Glutamatergic neuron (in vitro differentiated cells): ENCODE measurements around the gene CORIN. TPM values are rescaled to one million over a fixed set of nuclear protein-coding genes. Genes with fewer than 3 reads are reported as not detected.

Source experiments
- DNase-seq: peaks from one replicate; pipeline ENCODE4 v3.0.0; 2022
- H3K27ac Mint-ChIP-seq: one replicate; pipeline ENCODE4 v1.8.0; 2020; ENCODE audit warnings: mild to moderate bottlenecking, mixed read lengths, inconsistent platforms; ENCODE audit not compliant: unreplicated experiment
- H3K27me3 Mint-ChIP-seq: one replicate; pipeline ENCODE4 v1.8.0; 2020; ENCODE audit warnings: mild to moderate bottlenecking, moderate library complexity, mixed read lengths, inconsistent platforms; ENCODE audit not compliant: unreplicated experiment
- H3K36me3 Mint-ChIP-seq: one replicate; pipeline ENCODE4 v1.8.0; 2020; ENCODE audit warnings: mild to moderate bottlenecking, mixed read lengths, inconsistent platforms; ENCODE audit not compliant: unreplicated experiment
- H3K4me1 Mint-ChIP-seq: one replicate; pipeline ENCODE4 v1.8.0; 2020; ENCODE audit warnings: mild to moderate bottlenecking, low read depth, mixed read lengths, inconsistent platforms; ENCODE audit not compliant: unreplicated experiment
- H3K4me3 Mint-ChIP-seq: one replicate; pipeline ENCODE4 v1.8.0; 2020; ENCODE audit warnings: mild to moderate bottlenecking, mixed read lengths, inconsistent platforms; ENCODE audit not compliant: unreplicated experiment
- H3K9me3 Mint-ChIP-seq: one replicate; pipeline ENCODE4 v1.8.0; 2020; ENCODE audit warnings: mild to moderate bottlenecking, moderate library complexity, mixed read lengths, inconsistent platforms; ENCODE audit not compliant: unreplicated experiment
- CTCF ChIP-seq: fragments of 200-600 bp; sonication (generic); IDR thresholded peaks from one replicate; pipeline ENCODE4 v1.5.0; 2021; ENCODE audit not compliant: partially characterized antibody, unreplicated experiment
- total RNA-seq: library from RNA; stranded (reverse); fragmentation: NEBNext Ultra II Directional; extraction: Animal tissue kit (Norgen Biotek cat#: 25700); gene quantifications from one replicate; pipeline ENCODE4 v1.2.1, GENCODE V29; 2021; ENCODE audit not compliant: unreplicated experiment

The CORIN gene
- total RNA-seq, 1 donor from 2014 or later = 0.32 TPM

- no peak for TF ChIP-seq CTCF
- H3K9me3 Mint-ChIP-seq = no peaks in the 10 kb centered on the region
- H3K4me3 Mint-ChIP-seq = peak overlapping the region; percentile 85
- DNase-seq = peak; percentile 69
- no peak overlapping the region for H3K27ac Mint-ChIP-seq
- H3K27me3 Mint-ChIP-seq = no peaks in the 10 kb centered on the region
- H3K4me1 Mint-ChIP-seq = peaks cover 5% of the 10 kb centered on the region
- H3K36me3 Mint-ChIP-seq = peaks cover 13% of the 10 kb centered on the region
Observed at GRCh38 chr4:47837094-47837907, 566 bp downstream of the CORIN start.

GRCh38 chr4:47836641-47837093 lies 1.2 kb downstream of the CORIN start:
- no peaks in the 10 kb centered on the region for H3K9me3 Mint-ChIP-seq
- peak; percentile 82 for DNase-seq
- H3K27ac Mint-ChIP-seq = no peak overlapping the region
- TF ChIP-seq CTCF = no peak
- H3K36me3 Mint-ChIP-seq = peaks cover 18% of the 10 kb centered on the region
- H3K4me3 Mint-ChIP-seq = peak overlapping the region; percentile 85
- H3K27me3 Mint-ChIP-seq = no peaks in the 10 kb centered on the region
- peaks cover 5% of the 10 kb centered on the region for H3K4me1 Mint-ChIP-seq

- no peaks in the 10 kb centered on the region for H3K9me3 Mint-ChIP-seq
- H3K36me3 Mint-ChIP-seq = peaks cover 19% of the 10 kb centered on the region
- no peak for TF ChIP-seq CTCF
- H3K4me1 Mint-ChIP-seq = peaks cover 5% of the 10 kb centered on the region
- H3K27ac Mint-ChIP-seq = no peak overlapping the region
- no peaks in the 10 kb centered on the region for H3K27me3 Mint-ChIP-seq
- no peak for DNase-seq
- no peak overlapping the region for H3K4me3 Mint-ChIP-seq
Observed at GRCh38 chr4:47835494-47835893, 2.4 kb downstream of the CORIN start.

GRCh38 chr4:47831026-47831679 lies 6.7 kb downstream of the CORIN start:
- Mint-ChIP-seq H3K36me3 (peaks cover 19% of the 10 kb centered on the region), H3K4me3 (no peak overlapping the region), H3K27me3 (no peaks in the 10 kb centered on the region), H3K9me3 (no peaks in the 10 kb centered on the region), H3K4me1 (peaks cover 2% of the 10 kb centered on the region), H3K27ac (no peak overlapping the region)
- no peak for DNase-seq
- TF ChIP-seq CTCF = no peak
